Urinary bladder (tissue), 4 donors: ENCODE measurements around the gene DCAF12L2. TPM values are rescaled to one million over a fixed set of nuclear protein-coding genes. Genes with fewer than 3 reads are reported as not detected.
"Not testable (repeated sequence)": the region's sequence is repeated elsewhere in the genome, so short reads cannot be mapped to it uniquely, and the experiment has no call there.

Source experiments
- DNase-seq: peaks from one replicate; pipeline ENCODE4 v3.0.0-alpha.2; 2015; ENCODE audit errors: extremely low spot score
- H3K27ac ChIP-seq: one replicate; pipeline ENCODE4 v1.5.1; 2013; ENCODE audit warnings: low read depth, mild to moderate bottlenecking, moderate library complexity
- H3K36me3 ChIP-seq: one replicate; pipeline ENCODE4 v1.6.1; 2013; ENCODE audit warnings: mild to moderate bottlenecking, moderate library complexity; ENCODE audit not compliant: insufficient read depth
- H3K4me1 ChIP-seq: one replicate; pipeline ENCODE4 v1.6.1; 2013; ENCODE audit warnings: mild to moderate bottlenecking, moderate library complexity; ENCODE audit not compliant: insufficient read depth
- H3K4me3 ChIP-seq: one replicate; pipeline ENCODE4 v1.5.1; 2013; ENCODE audit warnings: low read depth, low read length
- WGBS: extraction: QIAGEN DNeasy Blood & Tissue Kit; methylation state at CpG from one replicate; pipeline ENCODE4 v1.1.7; 2013; 5-methylcytosine and 5-hydroxymethylcytosine counted together
- polyA plus RNA-seq: library from polyadenylated mRNA; stranded (reverse); fragments of 200-250 nt; gene quantifications from one replicate; pipeline ENCODE4 v1.2.3, GENCODE V29; 2013
- total RNA-seq: library from RNA; depleted of rRNA; stranded (reverse); fragments of >200 nt; gene quantifications from one replicate; pipeline ENCODE4 v1.2.3, GENCODE V29; 2014
- donor health status: healthy with polysubstance abuse.
- donor health status: healthy.

Gene DCAF12L2
- total RNA-seq (3.2 TPM), polyA plus RNA-seq (4.5 TPM)

DNA sequence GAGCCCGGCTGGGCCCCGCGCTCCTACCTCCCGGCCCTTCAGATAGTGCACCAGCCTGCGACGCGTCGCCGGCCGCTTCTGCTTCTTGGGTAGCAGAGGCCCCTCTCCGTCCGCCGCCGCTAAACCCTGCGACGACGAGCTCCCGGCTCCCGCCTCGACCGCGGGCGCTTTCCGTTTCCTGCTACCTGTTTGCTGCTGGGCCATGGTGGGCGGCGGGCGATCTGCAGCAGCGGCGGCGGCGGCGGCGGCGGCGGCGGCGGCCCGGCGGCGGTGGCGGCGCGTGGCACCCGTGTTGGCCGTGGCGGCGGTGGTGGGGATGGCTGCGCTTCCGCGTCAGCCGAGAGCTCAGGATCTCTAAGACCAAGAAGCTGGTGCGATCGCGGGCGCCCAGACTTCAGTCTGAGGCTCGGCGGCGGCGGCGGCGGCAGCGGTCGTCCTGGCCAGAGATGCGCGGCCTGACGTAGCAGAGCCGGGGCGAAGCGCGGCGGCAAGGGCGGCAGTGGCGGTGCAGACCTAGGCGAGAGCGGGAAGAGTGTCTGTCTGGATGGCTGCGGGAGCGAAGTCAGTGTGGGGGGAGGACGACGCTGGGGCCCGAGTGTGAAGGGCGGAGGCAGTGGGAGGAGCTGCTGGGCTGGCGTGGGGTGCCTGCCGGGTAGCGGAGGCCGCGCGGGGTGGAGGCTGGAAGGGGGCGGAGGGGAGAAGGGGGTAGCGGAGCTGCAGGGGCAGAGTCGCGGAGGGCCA is at the start of gene DCAF12L2:
TSS of gene DCAF12L2 (minus strand) at position 569 of the 741 bp plus-strand sequence. CDS start at position 204, 365 bp downstream.
- 1% methylated on average over 89 of the region's 91 CpGs for WGBS
- Histone ChIP-seq H3K4me1 (no peaks in the 10 kb centered on the region), H3K36me3 (no peaks in the 10 kb centered on the region), H3K27ac (no peak within 1 kb of the TSS), H3K4me3 (peak within 1 kb of the TSS; percentile 45)
- DNase-seq = no peak

GRCh38 chrX:126190888-126191287 is 24.8 kb upstream of the DCAF12L2 start:
- DNase-seq, H3K4me3 ChIP-seq, H3K36me3 ChIP-seq, H3K27ac ChIP-seq, H3K4me1 ChIP-seq: not testable (repeated sequence)
- WGBS = 97% methylated on average over 21 of the region's 21 CpGs

DNA sequence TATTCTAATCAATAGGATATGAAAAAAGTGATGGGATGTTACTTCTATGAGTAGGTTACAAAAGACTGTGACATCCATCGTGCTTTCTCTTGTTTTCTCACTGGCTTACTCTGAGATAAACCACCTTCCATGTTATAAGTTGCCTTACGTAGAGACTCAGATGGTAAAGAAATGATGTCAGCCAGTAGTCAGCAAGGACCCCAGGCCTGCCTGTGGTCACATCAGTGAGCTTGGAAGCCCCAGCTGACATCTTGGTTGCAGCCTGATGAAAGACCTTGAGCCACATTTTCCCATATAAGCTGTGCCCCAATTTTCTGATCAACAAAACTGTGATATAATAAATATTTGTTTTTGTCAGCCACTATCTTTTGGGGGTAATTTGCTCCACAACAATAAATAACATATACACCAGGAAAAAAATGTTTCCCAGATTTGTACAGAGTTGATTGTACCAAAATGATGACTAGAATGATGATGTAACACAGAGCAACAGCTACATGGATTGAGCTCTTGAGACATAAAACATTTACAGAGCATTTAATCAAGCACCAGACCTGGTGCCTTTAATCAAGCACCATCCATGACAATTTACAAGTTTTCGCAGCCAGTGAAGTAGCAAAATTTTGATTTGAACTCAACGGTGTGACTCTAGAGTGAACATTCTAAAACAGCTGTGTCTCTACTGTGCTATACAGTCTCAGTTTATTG is 11.2 kb upstream of the DCAF12L2 start:
- 89% methylated on average over 4 of the region's 4 CpGs for WGBS

GRCh38 chrX:126170720-126171119 is 4.6 kb upstream of the DCAF12L2 start:
- 74% methylated on average over 2 of the region's 2 CpGs for WGBS

More for the DNA sequence above, 11.2 kb upstream of the DCAF12L2 start:
- Histone ChIP-seq H3K4me3 (no peak overlapping the region), H3K27ac (no peak overlapping the region), H3K4me1 (no peaks in the 10 kb centered on the region), H3K36me3 (no peaks in the 10 kb centered on the region)
- DNase-seq = no peak

GRCh38 chrX:126167560-126167959 is 1.5 kb upstream of the DCAF12L2 start:
- no peaks in the 10 kb centered on the region for H3K36me3 ChIP-seq
- WGBS = 90% methylated on average over 3 of the region's 3 CpGs
- no peaks in the 10 kb centered on the region for H3K4me1 ChIP-seq
- no peak overlapping the region for H3K4me3 ChIP-seq
- DNase-seq = no peak
- H3K27ac ChIP-seq = no peak overlapping the region

More at GRCh38 chrX:126170720-126171119, 4.6 kb upstream of the DCAF12L2 start:
- H3K27ac ChIP-seq = no peak overlapping the region
- H3K4me1 ChIP-seq = no peaks in the 10 kb centered on the region
- H3K36me3 ChIP-seq = no peaks in the 10 kb centered on the region
- no peak overlapping the region for H3K4me3 ChIP-seq
- no peak for DNase-seq

DNA sequence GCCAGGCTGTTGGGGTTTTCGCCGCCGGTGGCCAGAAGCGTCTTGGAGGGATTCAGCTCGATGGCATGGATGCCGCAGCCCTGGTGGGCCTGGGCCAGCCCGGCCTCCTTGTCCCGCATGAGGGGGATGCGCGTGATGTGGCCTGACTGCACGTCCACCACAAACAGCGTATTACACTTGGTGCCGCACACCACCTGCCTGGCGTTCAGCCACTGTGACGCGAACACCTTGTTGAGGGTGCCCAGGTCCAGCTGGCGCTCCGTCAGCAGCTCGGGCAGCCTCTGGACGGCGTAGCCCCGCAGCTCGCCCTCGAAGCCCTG is 728 bp downstream of the DCAF12L2 start:
- H3K4me1 ChIP-seq = no peaks in the 10 kb centered on the region
- 56% methylated on average over 24 of the region's 24 CpGs for WGBS
- no peak for DNase-seq
- H3K36me3 ChIP-seq = no peaks in the 10 kb centered on the region
- H3K4me3 ChIP-seq = no peak overlapping the region
- no peak overlapping the region for H3K27ac ChIP-seq

GRCh38 chrX:126164689-126165400 is 1.2 kb downstream of the DCAF12L2 start:
- no peaks in the 10 kb centered on the region for H3K4me1 ChIP-seq
- no peak for DNase-seq
- no peaks in the 10 kb centered on the region for H3K36me3 ChIP-seq
- no peak overlapping the region for H3K27ac ChIP-seq
- WGBS = 98% methylated on average over 37 of the region's 37 CpGs
- no peak overlapping the region for H3K4me3 ChIP-seq

GRCh38 chrX:126164226-126164625 is 1.9 kb downstream of the DCAF12L2 start:
- Histone ChIP-seq H3K4me1 (no peaks in the 10 kb centered on the region), H3K27ac (no peak overlapping the region), H3K4me3 (no peak overlapping the region), H3K36me3 (no peaks in the 10 kb centered on the region)
- no peak for DNase-seq
- WGBS = 92% methylated on average over 9 of the region's 9 CpGs

- WGBS = 64% methylated on average over 2 of the region's 2 CpGs
- Histone ChIP-seq H3K4me3 (no peak overlapping the region), H3K4me1 (no peaks in the 10 kb centered on the region), H3K27ac (no peak overlapping the region), H3K36me3 (no peaks in the 10 kb centered on the region)
- DNase-seq = no peak
Measured at GRCh38 chrX:126141014-126141413, 25.1 kb downstream of the DCAF12L2 start.

DNA sequence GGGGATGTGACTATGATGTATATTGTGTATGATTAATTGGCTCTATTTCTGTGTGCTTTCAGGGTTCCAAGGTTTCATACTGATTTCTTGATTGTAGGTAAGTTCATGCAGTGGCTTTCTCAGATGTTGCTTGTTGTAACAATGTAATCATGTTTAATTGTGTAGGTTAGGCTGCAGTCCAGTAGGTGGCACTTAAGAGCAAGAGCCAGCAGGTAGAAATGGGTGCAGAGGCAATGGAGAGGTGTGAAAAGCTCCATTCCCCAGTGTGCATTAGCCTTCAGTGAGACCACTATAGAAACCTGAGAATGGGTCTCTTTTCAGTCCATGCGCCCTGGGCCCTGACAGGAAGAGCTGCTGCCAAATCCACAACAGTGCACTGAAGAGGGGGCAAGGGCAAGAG is 28.2 kb downstream of the DCAF12L2 start:
- Histone ChIP-seq H3K4me3 (no peak overlapping the region), H3K4me1 (no peaks in the 10 kb centered on the region), H3K36me3 (no peaks in the 10 kb centered on the region), H3K27ac (no peak overlapping the region)
- DNase-seq = no peak
- WGBS = 93% methylated on average over 1 of the region's 1 CpG

DNA sequence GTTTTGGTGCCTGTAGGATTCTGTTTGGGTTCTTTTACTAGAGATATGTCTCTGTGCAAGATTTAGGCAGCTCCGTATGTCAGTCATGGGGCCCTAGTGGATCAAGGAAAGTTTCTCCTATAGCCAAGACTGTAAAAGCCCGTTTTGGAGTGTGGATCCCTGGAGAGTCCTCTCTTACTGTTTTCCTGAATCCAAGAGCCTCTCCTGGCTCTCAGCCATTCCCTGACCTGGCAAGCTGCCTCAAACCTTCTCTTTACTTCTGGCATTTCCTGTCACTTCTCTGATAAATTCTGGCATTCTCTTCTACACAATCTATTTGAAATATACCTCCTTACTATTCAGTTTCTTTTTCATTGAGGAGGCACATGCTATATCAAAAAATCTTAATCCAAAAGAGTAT is 41.4 kb downstream of the DCAF12L2 start:
- Histone ChIP-seq H3K36me3 (no peaks in the 10 kb centered on the region), H3K4me1 (no peaks in the 10 kb centered on the region), H3K27ac (no peak overlapping the region), H3K4me3 (no peak overlapping the region)
- no peak for DNase-seq
- WGBS = 17% methylated on average over 2 of the region's 2 CpGs
